Esophagus squamous epithelium (tissue), 5 donors: Measurements from ENCODE around the gene SHF. TPM values are rescaled to one million over a fixed set of nuclear protein-coding genes. Genes with fewer than 3 reads are reported as not detected.

Source experiments
- DNase-seq: peaks from one replicate; lab custom pipeline; 2025; lab: John Stamatoyannopoulos, UW
- H3K27ac ChIP-seq, 4 donors: fragments of 200-600 bp; sonication (generic); one replicate each; pipeline ENCODE4 v1.5.1; 2016 to 2019; ENCODE audit warnings: mild to moderate bottlenecking in 1 of 4
- H3K27me3 ChIP-seq, 4 donors: fragments of 200-600 bp; sonication (generic); 1 replicate in 3 of 4; 2 replicates in 1 of 4; pipeline versions ENCODE4 v1.5.1 to v1.6.0; 2017 to 2021; ENCODE audit warnings: antibody characterized with exemption in 1 of 4
- H3K36me3 ChIP-seq, 3 donors: fragments of 200-600 bp; sonication (generic); one replicate each; pipeline ENCODE4 v1.5.1; 2016 to 2019
- H3K4me1 ChIP-seq, 3 donors: fragments of 200-600 bp; sonication (generic); one replicate each; pipeline ENCODE4 v1.5.1; 2017 to 2019
- H3K4me3 ChIP-seq, 4 donors: fragments of 200-600 bp; sonication (generic); 1 replicate in 3 of 4; 2 replicates in 1 of 4; pipeline ENCODE4 v1.5.1; 2016 to 2019; ENCODE audit warnings: mild to moderate bottlenecking in 2 of 4, moderate library complexity in 1 of 4
- H3K9me3 ChIP-seq, 3 donors: fragments of 200-600 bp; sonication (generic); one replicate each; pipeline ENCODE4 v1.5.1; 2016 to 2019
- POLR2A ChIP-seq, 4 donors: fragments of 450-650 bp; IDR thresholded peaks; one replicate each; pipeline ENCODE4 v1.6.1; 2017; ENCODE audit warnings: antibody characterized with exemption in 4 of 4, mild to moderate bottlenecking in 4 of 4, moderate library complexity in 3 of 4
- WGBS, 2 donors: methylation state at CpG; one replicate each; pipeline ENCODE4 v1.1.5; 2018; 5-methylcytosine and 5-hydroxymethylcytosine counted together
- intact Hi-C: fragments of 100-400 bp; cut with DNase I; formaldehyde crosslinking; loops from one replicate; pipeline ENCODE4 v1.15.0; 2022
- total RNA-seq, 4 donors: library from RNA; depleted of rRNA; stranded (reverse); fragments of >200 nt; gene quantifications; one replicate each; pipeline ENCODE4 v1.1.0, GENCODE V29; 2016
- TF ChIP-seq, protein P1 (sequence below), 6 experiments: fragments of 450-650 bp in 4 of 6; fragments of 200-600 bp in 2 of 6; sonication (generic) in 2 of 6; IDR thresholded peaks; one replicate each; pipeline ENCODE4 v1.5.1; 2016 to 2019; ENCODE audit warnings: antibody characterized with exemption in 6 of 6, mild to moderate bottlenecking in 4 of 6, moderate library complexity in 4 of 6
- donor health status: DM: yes; HTN: yes; CAD: no.

Gene SHF
- total RNA-seq, 4 donors from 2014 or later = 1.9 to 12.0 (median 5.7) TPM

DNA sequence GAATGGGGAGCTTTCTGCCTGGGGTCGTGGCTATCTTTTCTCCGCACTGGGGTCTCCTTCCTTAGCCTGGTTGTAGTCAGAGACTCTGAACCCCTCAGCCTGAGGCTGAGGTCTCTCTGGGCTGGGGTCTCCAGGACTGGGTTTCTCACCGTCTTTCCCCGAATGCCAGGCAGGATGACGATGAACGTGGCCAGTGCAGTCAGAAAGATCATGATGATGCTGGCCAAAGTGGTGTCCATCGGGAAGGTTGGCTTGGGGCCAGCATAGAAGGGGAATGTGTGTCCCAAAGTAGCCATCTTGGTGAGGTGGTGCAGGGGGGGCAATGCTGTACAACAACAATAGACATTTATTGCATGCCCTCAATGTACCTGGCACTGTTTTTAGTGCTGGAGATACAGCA, 65.0 kb downstream of the SHF start:
- TF ChIP-seq, protein P1, sequence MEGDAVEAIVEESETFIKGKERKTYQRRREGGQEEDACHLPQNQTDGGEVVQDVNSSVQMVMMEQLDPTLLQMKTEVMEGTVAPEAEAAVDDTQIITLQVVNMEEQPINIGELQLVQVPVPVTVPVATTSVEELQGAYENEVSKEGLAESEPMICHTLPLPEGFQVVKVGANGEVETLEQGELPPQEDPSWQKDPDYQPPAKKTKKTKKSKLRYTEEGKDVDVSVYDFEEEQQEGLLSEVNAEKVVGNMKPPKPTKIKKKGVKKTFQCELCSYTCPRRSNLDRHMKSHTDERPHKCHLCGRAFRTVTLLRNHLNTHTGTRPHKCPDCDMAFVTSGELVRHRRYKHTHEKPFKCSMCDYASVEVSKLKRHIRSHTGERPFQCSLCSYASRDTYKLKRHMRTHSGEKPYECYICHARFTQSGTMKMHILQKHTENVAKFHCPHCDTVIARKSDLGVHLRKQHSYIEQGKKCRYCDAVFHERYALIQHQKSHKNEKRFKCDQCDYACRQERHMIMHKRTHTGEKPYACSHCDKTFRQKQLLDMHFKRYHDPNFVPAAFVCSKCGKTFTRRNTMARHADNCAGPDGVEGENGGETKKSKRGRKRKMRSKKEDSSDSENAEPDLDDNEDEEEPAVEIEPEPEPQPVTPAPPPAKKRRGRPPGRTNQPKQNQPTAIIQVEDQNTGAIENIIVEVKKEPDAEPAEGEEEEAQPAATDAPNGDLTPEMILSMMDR (IDR thresholded peaks at IDR 0.05) = no peak
- no peak for TF ChIP-seq POLR2A (IDR thresholded peaks at IDR 0.05)
- Histone ChIP-seq H3K4me3 (no peak overlapping the region), H3K27me3 (peaks cover 0 to 72% (median 0%) of the 10 kb centered on the region in 4 donors), H3K4me1 (peaks cover 0 to 50% (median 2%) of the 10 kb centered on the region in 3 donors), H3K27ac (peak overlapping the region in 2 of 4 donors; percentile 51 to 59), H3K9me3 (no peaks in the 10 kb centered on the region), H3K36me3 (peaks cover 0 to 48% (median 7%) of the 10 kb centered on the region in 3 donors)
- no peak for DNase-seq
- WGBS, 2 donors = 75 to 80% methylated on average over 2 to 4 of the region's 7 CpGs
- intact Hi-C loops = no loop called here

DNA sequence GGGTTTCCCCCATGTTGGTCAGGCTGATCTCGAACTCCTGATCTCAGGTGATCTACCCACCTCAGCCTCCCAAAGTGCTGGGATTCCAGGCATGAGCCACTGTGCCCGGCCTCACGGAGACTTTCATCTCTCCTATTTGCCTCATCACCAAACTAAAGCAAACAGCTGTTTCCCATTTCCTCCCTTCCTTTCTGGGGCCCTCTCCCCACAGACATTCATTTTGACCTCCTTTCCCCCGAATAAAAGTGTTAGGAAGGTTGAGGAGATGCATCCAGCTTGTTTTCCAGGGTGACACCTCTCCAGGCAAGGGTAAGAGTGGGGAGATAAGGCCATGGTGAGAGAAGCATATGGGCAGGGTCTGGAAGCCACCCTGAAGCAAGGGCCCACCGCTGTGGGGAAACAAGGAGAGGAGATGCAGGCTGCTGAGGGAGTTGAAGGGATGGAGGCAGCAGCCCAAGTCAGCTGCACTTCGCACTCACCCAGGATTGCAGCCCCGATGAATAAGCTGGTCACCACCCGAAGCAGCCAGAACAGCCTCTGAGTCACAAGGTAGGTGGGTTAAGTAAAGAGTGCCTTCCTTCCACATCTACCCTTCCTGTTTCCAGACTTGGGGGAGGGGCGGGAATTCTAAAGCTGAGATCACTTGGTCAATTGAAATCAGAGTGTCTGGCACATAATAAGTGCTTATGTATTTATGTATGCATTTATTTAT, 65.9 kb downstream of the SHF start:
- H3K27ac ChIP-seq = peak overlapping the region in 2 of 4 donors; percentile 51 to 59
- H3K4me1 ChIP-seq = peaks cover 0 to 53% (median 9%) of the 10 kb centered on the region in 3 donors
- H3K4me3 ChIP-seq = no peak overlapping the region
- no peaks in the 10 kb centered on the region for H3K9me3 ChIP-seq
- intact Hi-C loops = no loop called here
- DNase-seq = no peak
- peaks cover 0 to 76% (median 5%) of the 10 kb centered on the region in 4 donors for H3K27me3 ChIP-seq
- peaks cover 0 to 52% (median 7%) of the 10 kb centered on the region in 3 donors for H3K36me3 ChIP-seq
- TF ChIP-seq, protein P1 (IDR thresholded peaks at IDR 0.05) = no peak
- TF ChIP-seq POLR2A (IDR thresholded peaks at IDR 0.05) = no peak
- 41 to 45% methylated on average over 7 to 9 of the region's 9 CpGs for WGBS, 2 donors

DNA sequence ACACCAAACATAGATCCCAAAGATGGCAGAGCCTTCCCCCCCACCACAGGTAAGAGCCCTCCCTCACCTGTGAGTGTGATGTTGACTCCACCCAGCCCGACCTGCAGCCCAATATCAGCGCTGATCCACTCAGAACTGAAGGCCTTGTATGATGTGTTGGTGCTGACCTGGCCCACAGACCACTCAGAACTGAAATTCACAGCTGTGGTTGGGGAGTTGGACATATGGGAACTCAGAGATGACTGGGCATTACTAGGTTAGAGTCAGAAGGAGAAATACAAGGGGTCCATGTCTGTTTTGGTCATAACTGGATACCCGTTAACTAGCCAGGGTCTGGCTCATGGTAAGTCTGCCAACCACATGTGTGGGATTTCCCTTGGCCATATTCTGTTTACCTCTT, 66.7 kb downstream of the SHF start:
- DNase-seq = no peak
- peaks cover 0 to 62% (median 16%) of the 10 kb centered on the region in 3 donors for H3K4me1 ChIP-seq
- WGBS, 2 donors = 78 to 82% methylated on average over 1 of the region's 3 CpGs
- H3K4me3 ChIP-seq = no peak overlapping the region
- TF ChIP-seq POLR2A (IDR thresholded peaks at IDR 0.05) = no peak
- TF ChIP-seq, protein P1 (IDR thresholded peaks at IDR 0.05) = no peak
- intact Hi-C loops = no loop called here
- peaks cover 0 to 52% (median 7%) of the 10 kb centered on the region in 3 donors for H3K36me3 ChIP-seq
- H3K9me3 ChIP-seq = no peaks in the 10 kb centered on the region
- peaks cover 5 to 85% (median 10%) of the 10 kb centered on the region in 4 donors for H3K27me3 ChIP-seq
- H3K27ac ChIP-seq = no peak overlapping the region

DNA sequence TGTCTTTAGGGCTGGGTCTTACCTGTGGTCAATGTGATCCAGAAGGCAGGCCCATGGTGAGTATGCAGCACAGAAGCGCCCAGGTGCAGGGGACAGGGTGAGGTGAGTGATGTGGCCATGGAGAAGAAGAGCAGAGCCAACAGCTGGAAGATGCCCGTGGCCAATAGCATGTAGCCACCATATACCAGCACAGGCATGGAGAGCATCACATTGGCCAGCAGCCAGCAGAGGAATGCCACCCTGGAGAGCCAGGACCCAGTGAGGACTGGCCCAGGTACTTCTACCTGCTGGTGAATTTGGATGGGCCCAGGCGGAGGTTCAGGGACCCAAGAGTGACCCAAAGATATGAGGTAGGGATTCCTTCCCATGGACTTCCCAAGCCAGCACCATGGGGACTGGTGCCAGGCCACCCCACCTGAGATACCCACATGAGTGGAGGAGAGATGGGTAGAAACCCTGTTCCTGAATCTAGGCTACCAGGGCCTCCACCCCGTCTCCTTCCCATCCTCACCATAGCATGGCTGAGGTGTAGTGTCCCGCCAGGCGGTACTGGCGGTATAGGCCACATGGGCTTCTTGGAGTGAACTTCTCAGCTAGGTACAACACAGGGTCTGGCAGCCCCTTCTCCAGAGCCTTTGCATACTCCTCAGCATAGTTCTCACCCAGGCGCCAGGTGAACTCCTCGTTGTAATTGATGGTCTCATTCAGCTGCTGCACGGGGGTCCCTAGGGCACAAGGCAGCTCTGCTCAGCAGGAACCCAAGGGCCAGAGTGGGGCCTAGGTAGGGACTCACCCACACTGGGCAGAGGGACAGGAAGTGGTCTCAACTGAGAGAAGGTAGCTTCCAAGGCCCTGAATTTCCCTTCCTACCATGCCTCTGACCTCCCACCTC, 67.4 kb downstream of the SHF start:
- TF ChIP-seq, protein P1 (IDR thresholded peaks at IDR 0.05) = no peak
- no peak for TF ChIP-seq POLR2A (IDR thresholded peaks at IDR 0.05)
- H3K27me3 ChIP-seq = peaks cover 5 to 89% (median 12%) of the 10 kb centered on the region in 4 donors
- DNase-seq = no peak
- no peaks in the 10 kb centered on the region for H3K9me3 ChIP-seq
- no peak overlapping the region for H3K27ac ChIP-seq
- H3K36me3 ChIP-seq = peaks cover 0 to 52% (median 7%) of the 10 kb centered on the region in 3 donors
- intact Hi-C loops = no loop called here
- no peak overlapping the region for H3K4me3 ChIP-seq
- peaks cover 0 to 64% (median 16%) of the 10 kb centered on the region in 3 donors for H3K4me1 ChIP-seq
- 96 to 100% methylated on average over 5 to 8 of the region's 10 CpGs for WGBS, 2 donors
